SK-N-SH (cell line): ENCODE measurements around the gene GPR18. TPM values are rescaled to one million over a fixed set of nuclear protein-coding genes. Genes with fewer than 3 reads are reported as not detected.

Experiments
- CTCF ChIA-PET: fragments of 300-600, 350-600 bp; formaldehyde crosslinking; extraction: SDS; loops from one replicate; lab custom pipeline; 2021; lab: Yijun Ruan, JAX
- POLR2A ChIA-PET: fragments of 350-600 bp; sonication (Branson Sonifier 250); formaldehyde crosslinking; extraction: SDS; loops from one replicate; lab custom pipeline; 2020; ENCODE audit warnings: antibody characterized with exemption, inconsistent platforms; lab: Yijun Ruan, JAX
- DNase-seq: peaks from one replicate; pipeline ENCODE4 v3.0.0; 2012
- H2AFZ ChIP-seq: fragments of 200-600 bp; sonication (generic); 2 replicates; pipeline ENCODE4 v1.8.1; 2016; ENCODE audit warnings: antibody characterized with exemption, mild to moderate bottlenecking, low read depth
- H3F3A ChIP-seq: fragments of 200-600 bp; sonication (generic); replicated peaks from 2 replicates; pipeline ENCODE3; 2016; ENCODE audit warnings: antibody characterized with exemption, mild to moderate bottlenecking; ENCODE audit not compliant: insufficient read depth
- H3K27ac ChIP-seq, 2 experiments: fragments of 200-500 bp in 1 of 2; fragments of 200-600 bp in 1 of 2; sonication (Bioruptor generic) in 1 of 2; sonication (generic), shearing (Covaris generic) in 1 of 2; 2 replicates each; pipeline versions ENCODE4 v1.5.1 to v1.6.1; 2014 to 2016; ENCODE audit warnings: low read depth in 2 of 2, inconsistent platforms in 1 of 2, low read length in 1 of 2, mild to moderate bottlenecking in 1 of 2, mixed read lengths in 1 of 2
- H3K27me3 ChIP-seq: fragments of 200-600 bp; sonication (generic), shearing (Covaris generic); 2 replicates; pipeline ENCODE4 v1.6.1; 2016; ENCODE audit warnings: mixed run types; ENCODE audit not compliant: insufficient read depth
- H3K36me3 ChIP-seq, 2 experiments: fragments of 200-500 bp in 1 of 2; fragments of 200-600 bp in 1 of 2; sonication (Bioruptor generic) in 1 of 2; sonication (generic) in 1 of 2; replicated peaks in 1 of 2; 2 replicates each; pipeline versions ENCODE3 to v1.5.1; 2014 to 2016; ENCODE audit warnings: low read length in 1 of 2, mild to moderate bottlenecking in 1 of 2; ENCODE audit not compliant: insufficient read depth in 2 of 2, control insufficient read depth in 1 of 2
- H3K4me1 ChIP-seq, 2 experiments: fragments of 200-500 bp in 1 of 2; fragments of 200-600 bp in 1 of 2; sonication (Bioruptor generic) in 1 of 2; sonication (generic), shearing (Covaris generic) in 1 of 2; 2 replicates each; pipeline versions ENCODE4 v1.5.1 to v1.6.1; 2014 to 2016; ENCODE audit warnings: low read depth in 1 of 2, low read length in 1 of 2, mixed run types in 1 of 2; ENCODE audit not compliant: insufficient read depth in 2 of 2, control insufficient read depth in 1 of 2
- H3K4me2 ChIP-seq: fragments of 200-600 bp; sonication (generic), shearing (Covaris generic); 2 replicates; pipeline ENCODE4 v1.6.1; 2017; ENCODE audit warnings: mixed run types
- H3K4me3 ChIP-seq, 2 experiments: fragments of 200-500 bp in 1 of 2; fragments of 200-600 bp in 1 of 2; sonication (Bioruptor generic) in 1 of 2; sonication (generic), shearing (Covaris generic) in 1 of 2; 2 replicates each; pipeline versions ENCODE4 v1.5.1 to v1.8.1; 2014 to 2016; ENCODE audit warnings: low read depth in 2 of 2, inconsistent platforms in 1 of 2, low read length in 1 of 2, mild to moderate bottlenecking in 1 of 2, mixed read lengths in 1 of 2, moderate library complexity in 1 of 2
- H3K79me2 ChIP-seq: fragments of 200-600 bp; sonication (generic); 2 replicates; pipeline ENCODE4 v1.8.1; 2017; ENCODE audit warnings: mild to moderate bottlenecking; ENCODE audit not compliant: insufficient read depth
- H3K9ac ChIP-seq: fragments of 200-600 bp; sonication (generic); 2 replicates; pipeline ENCODE4 v1.6.1; 2017; ENCODE audit warnings: mixed run types
- H3K9me2 ChIP-seq: fragments of 200-600 bp; sonication (generic); 2 replicates; pipeline ENCODE4 v1.6.1; 2017; ENCODE audit warnings: mixed run types
- H3K9me3 ChIP-seq: fragments of 200-600 bp; sonication (generic); 2 replicates; pipeline ENCODE4 v1.6.1; 2017; ENCODE audit warnings: mixed run types, mild to moderate bottlenecking, moderate library complexity
- H4K20me1 ChIP-seq: fragments of 200-600 bp; sonication (generic); 2 replicates; pipeline ENCODE4 v1.6.1; 2017; ENCODE audit warnings: mild to moderate bottlenecking, mixed run types; ENCODE audit not compliant: insufficient read depth
- CHD2 ChIP-seq: fragments of 150-350 bp; IDR thresholded peaks from 2 replicates; pipeline ENCODE4 v1.6.1; 2018; ENCODE audit warnings: low read length; ENCODE audit not compliant: partially characterized antibody
- ELF1 ChIP-seq: IDR thresholded peaks from 2 replicates; pipeline ENCODE4 v1.4.0; 2012
- EZH2phosphoT487 ChIP-seq: fragments of 200-600 bp; sonication (generic); IDR thresholded peaks from 2 replicates; pipeline ENCODE4 v1.6.1; 2017; ENCODE audit warnings: low read depth, mixed run types, mild to moderate bottlenecking, antibody characterized with exemption, moderate library complexity, borderline replicate concordance
- FOSL2 ChIP-seq: IDR thresholded peaks from 2 replicates; pipeline ENCODE4 v1.4.0; 2012; ENCODE audit warnings: low read depth, mild to moderate bottlenecking, moderate library complexity, borderline replicate concordance
- FOXJ3 ChIP-seq: sonication (generic); formaldehyde crosslinking; IDR thresholded peaks from 2 replicates; pipeline ENCODE4 v1.5.1; 2020; ENCODE audit warnings: mild to moderate bottlenecking, missing genetic modification reagents
- FOXM1 ChIP-seq: IDR thresholded peaks from 2 replicates; pipeline ENCODE4 v1.4.0; 2012; ENCODE audit warnings: low read depth, mild to moderate bottlenecking
- GATA2 ChIP-seq: sonication (generic); formaldehyde crosslinking; IDR thresholded peaks from 2 replicates; pipeline ENCODE4 v1.5.0; 2020; ENCODE audit warnings: mild to moderate bottlenecking, missing genetic modification reagents
- JUND ChIP-seq: IDR thresholded peaks from 2 replicates; pipeline ENCODE4 v1.4.0; 2012
- MXI1 ChIP-seq: IDR thresholded peaks from 2 replicates; pipeline ENCODE4 v1.6.1; 2012; ENCODE audit warnings: mild to moderate bottlenecking, low read depth, low read length, improper control_type of control experiment
- NFIC ChIP-seq: IDR thresholded peaks from 2 replicates; pipeline ENCODE4 v1.4.0; 2012; ENCODE audit warnings: borderline replicate concordance
- RCOR1 ChIP-seq: fragments of 150-350 bp; IDR thresholded peaks from 2 replicates; pipeline ENCODE4 v1.6.1; 2017; ENCODE audit warnings: antibody characterized with exemption, low read length
- RFX5 ChIP-seq: IDR thresholded peaks from 2 replicates; pipeline ENCODE4 v1.6.1; 2012; ENCODE audit warnings: mild to moderate bottlenecking, improper control_type of control experiment, low read length
- RXRA ChIP-seq: IDR thresholded peaks from 2 replicates; pipeline ENCODE4 v1.4.0; 2012; ENCODE audit warnings: low read depth, mild to moderate bottlenecking, borderline replicate concordance
- SMC3 ChIP-seq: IDR thresholded peaks from 2 replicates; pipeline ENCODE4 v1.6.1; 2012; ENCODE audit warnings: low read depth, low read length, improper control_type of control experiment
- TAF1 ChIP-seq: IDR thresholded peaks from 2 replicates; pipeline ENCODE4 v1.6.1; 2012; ENCODE audit warnings: low read depth, mild to moderate bottlenecking, low read length, moderate library complexity, borderline replicate concordance
- YY1 ChIP-seq: IDR thresholded peaks from 2 replicates; pipeline ENCODE4 v1.4.0; 2012; ENCODE audit warnings: low read depth, mild to moderate bottlenecking
- WGBS: methylation state at CpG from one replicate; pipeline ENCODE4 v1.1.6; 2017; ENCODE audit warnings: low lambda C conversion rate; 5-methylcytosine and 5-hydroxymethylcytosine counted together
- polyA plus RNA-seq, 3 experiments: library from polyadenylated mRNA; depleted of rRNA; stranded (reverse); fragments of >200 nt; gene quantifications; 2 replicates each; pipeline ENCODE4 v1.2.3, GENCODE V29; 2012
- TF ChIP-seq, protein P1 (sequence below): IDR thresholded peaks from 2 replicates; pipeline ENCODE4 v1.6.1; 2012; ENCODE audit warnings: mild to moderate bottlenecking, low read depth, low read length, moderate library complexity
- TF ChIP-seq, protein P2 (sequence below): IDR thresholded peaks from 2 replicates; pipeline ENCODE4; 2012
- TF ChIP-seq, protein P3 (sequence below): fragments of 150-350 bp; IDR thresholded peaks from 2 replicates; pipeline ENCODE4 v1.6.1; 2017; ENCODE audit warnings: antibody characterized with exemption, low read length, low read depth, borderline replicate concordance

The GPR18 gene
- polyA plus RNA-seq, 1 of the 3 experiments (the other 2 are of a cell fraction), result not detected

DNA sequence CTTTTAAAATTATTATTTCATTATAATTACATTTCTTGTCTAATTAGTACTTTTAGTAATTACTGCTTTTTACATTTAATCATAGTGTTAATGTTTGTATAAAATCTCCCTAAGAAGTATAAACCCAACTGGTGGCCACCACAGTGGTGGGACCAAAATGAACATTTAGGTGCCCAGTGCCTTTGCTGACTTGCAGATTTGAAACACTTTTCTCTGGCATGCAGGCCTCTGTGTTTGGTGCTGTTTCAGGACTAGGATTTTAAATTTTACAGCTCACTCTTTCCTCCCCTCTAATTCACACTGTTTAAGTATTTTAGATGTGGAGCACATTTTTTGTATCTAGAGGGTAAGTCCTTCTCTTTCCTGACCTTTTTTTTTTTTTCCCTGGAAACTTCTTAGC lies 40.1 kb downstream of the GPR18 start:
- Histone ChIP-seq H3K27ac (no peak overlapping the region), H3K36me3 (peaks cover 6 to 15% of the 10 kb centered on the region in 2 experiments), H3K9me3 (no peaks in the 10 kb centered on the region), H3K79me2 (peaks cover 86% of the 10 kb centered on the region), H3F3A (no peaks in the 10 kb centered on the region), H3K27me3 (no peaks in the 10 kb centered on the region), H3K4me1 (peaks cover 0 to 10% of the 10 kb centered on the region in 2 experiments; a peak in 1 of 4 replicates), H4K20me1 (no peaks in the 10 kb centered on the region; the same call in 1 of the 2 replicates), H3K4me3 (no peak overlapping the region), H3K9me2 (no peaks in the 10 kb centered on the region), H3K9ac (no peak overlapping the region), H3K4me2 (no peak overlapping the region), H2AFZ (no peak overlapping the region)
- CTCF ChIA-PET, result interaction anchor here (1.4 to 2.2 kb wide), 2 partner anchors 17 to 41 kb away, joined by 5 to 7 read pairs; partner anchors contain the start of gene UBAC2
- TF ChIP-seq, protein P1, sequence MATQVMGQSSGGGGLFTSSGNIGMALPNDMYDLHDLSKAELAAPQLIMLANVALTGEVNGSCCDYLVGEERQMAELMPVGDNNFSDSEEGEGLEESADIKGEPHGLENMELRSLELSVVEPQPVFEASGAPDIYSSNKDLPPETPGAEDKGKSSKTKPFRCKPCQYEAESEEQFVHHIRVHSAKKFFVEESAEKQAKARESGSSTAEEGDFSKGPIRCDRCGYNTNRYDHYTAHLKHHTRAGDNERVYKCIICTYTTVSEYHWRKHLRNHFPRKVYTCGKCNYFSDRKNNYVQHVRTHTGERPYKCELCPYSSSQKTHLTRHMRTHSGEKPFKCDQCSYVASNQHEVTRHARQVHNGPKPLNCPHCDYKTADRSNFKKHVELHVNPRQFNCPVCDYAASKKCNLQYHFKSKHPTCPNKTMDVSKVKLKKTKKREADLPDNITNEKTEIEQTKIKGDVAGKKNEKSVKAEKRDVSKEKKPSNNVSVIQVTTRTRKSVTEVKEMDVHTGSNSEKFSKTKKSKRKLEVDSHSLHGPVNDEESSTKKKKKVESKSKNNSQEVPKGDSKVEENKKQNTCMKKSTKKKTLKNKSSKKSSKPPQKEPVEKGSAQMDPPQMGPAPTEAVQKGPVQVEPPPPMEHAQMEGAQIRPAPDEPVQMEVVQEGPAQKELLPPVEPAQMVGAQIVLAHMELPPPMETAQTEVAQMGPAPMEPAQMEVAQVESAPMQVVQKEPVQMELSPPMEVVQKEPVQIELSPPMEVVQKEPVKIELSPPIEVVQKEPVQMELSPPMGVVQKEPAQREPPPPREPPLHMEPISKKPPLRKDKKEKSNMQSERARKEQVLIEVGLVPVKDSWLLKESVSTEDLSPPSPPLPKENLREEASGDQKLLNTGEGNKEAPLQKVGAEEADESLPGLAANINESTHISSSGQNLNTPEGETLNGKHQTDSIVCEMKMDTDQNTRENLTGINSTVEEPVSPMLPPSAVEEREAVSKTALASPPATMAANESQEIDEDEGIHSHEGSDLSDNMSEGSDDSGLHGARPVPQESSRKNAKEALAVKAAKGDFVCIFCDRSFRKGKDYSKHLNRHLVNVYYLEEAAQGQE, result no peak
- TF ChIP-seq FOXM1 (no peak), SMC3 (no peak), RXRA (no peak)
- DNase-seq, result no peak
- POLR2A ChIA-PET, result no interaction called here

DNA sequence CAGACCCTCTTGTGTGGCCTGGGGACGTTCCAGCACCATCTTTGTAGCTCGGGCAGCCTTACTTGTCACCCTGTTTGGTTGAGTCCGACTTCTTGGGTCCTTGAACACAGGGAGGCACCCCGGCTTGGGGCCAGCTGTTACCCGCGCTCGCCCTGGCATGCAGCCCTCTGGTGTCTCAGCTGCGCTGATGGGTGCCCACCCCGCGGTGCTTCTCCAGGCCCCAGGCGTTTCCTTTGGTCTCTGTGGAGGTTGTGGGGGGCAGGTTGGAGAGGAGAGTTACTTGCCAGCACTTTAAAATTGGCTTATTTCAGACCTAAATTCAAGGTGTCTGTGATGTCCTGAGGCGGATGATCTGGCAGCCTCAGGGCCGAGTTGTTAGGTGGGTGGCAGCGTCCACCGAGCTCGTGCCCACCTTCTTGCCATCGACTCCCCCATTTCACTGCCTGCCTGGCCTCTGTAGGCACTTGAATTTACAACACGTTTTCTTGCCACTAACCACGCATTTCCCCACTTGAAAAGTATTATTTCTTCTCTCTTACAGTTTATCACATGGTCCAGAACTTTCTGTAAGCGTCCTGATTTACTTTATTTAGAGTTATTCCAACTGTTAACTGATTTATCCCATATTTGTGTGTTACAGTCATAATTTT lies 40.6 kb downstream of the GPR18 start:
- H3K4me2 ChIP-seq, result no peak overlapping the region
- no peak for DNase-seq
- H3K79me2 ChIP-seq, result peaks cover 86% of the 10 kb centered on the region
- no peak overlapping the region for H3K9ac ChIP-seq
- ChIA-PET CTCF (interaction anchor here (1.4 to 2.2 kb wide), 2 partner anchors 16 to 41 kb away, joined by 5 to 7 read pairs; partner anchors contain the start of gene UBAC2), POLR2A (no interaction called here)
- no peaks in the 10 kb centered on the region for H3F3A ChIP-seq
- H3K4me1 ChIP-seq, result peaks cover 0 to 10% of the 10 kb centered on the region in 2 experiments; a peak in 1 of 4 replicates
- no peaks in the 10 kb centered on the region for H3K9me2 ChIP-seq
- H3K36me3 ChIP-seq, result peaks cover 6 to 11% of the 10 kb centered on the region in 2 experiments
- no peak overlapping the region for H3K27ac ChIP-seq
- no peak overlapping the region for H2AFZ ChIP-seq
- no peak overlapping the region for H3K4me3 ChIP-seq
- H3K27me3 ChIP-seq, result no peaks in the 10 kb centered on the region
- H3K9me3 ChIP-seq, result no peaks in the 10 kb centered on the region
- WGBS, result 77% methylated on average over 7 of the region's 20 CpGs
- H4K20me1 ChIP-seq, result no peaks in the 10 kb centered on the region; the same call in 1 of the 2 replicates
- TF ChIP-seq ELF1 (no peak), TAF1 (no peak), RFX5 (no peak), RCOR1 (no peak), CHD2 (no peak), MXI1 (no peak), FOSL2 (no peak), JUND (no peak), FOXM1 (no peak), FOXJ3 (CRISPR knock-in tag) (no peak), NFIC (no peak), YY1 (no peak), GATA2 (no peak), EZH2phosphoT487 (no peak)
- TF ChIP-seq, protein P2, sequence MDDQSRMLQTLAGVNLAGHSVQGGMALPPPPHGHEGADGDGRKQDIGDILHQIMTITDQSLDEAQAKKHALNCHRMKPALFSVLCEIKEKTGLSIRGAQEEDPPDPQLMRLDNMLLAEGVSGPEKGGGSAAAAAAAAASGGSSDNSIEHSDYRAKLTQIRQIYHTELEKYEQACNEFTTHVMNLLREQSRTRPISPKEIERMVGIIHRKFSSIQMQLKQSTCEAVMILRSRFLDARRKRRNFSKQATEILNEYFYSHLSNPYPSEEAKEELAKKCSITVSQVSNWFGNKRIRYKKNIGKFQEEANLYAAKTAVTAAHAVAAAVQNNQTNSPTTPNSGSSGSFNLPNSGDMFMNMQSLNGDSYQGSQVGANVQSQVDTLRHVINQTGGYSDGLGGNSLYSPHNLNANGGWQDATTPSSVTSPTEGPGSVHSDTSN, result no peak
- TF ChIP-seq, protein P3, sequence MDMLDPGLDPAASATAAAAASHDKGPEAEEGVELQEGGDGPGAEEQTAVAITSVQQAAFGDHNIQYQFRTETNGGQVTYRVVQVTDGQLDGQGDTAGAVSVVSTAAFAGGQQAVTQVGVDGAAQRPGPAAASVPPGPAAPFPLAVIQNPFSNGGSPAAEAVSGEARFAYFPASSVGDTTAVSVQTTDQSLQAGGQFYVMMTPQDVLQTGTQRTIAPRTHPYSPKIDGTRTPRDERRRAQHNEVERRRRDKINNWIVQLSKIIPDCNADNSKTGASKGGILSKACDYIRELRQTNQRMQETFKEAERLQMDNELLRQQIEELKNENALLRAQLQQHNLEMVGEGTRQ, result no peak
